H1 (cell line): ENCODE data around the gene COL4A1. TPM values are rescaled to one million over a fixed set of nuclear protein-coding genes. Genes with fewer than 3 reads are reported as not detected.

Experiments used
- GABPA ChIP-seq: IDR thresholded peaks from 2 replicates; pipeline ENCODE4 v1.6.1; 2011; ENCODE audit warnings: mild to moderate bottlenecking, low read length, moderate library complexity, borderline replicate concordance; ENCODE audit not compliant: insufficient read depth
- JUN ChIP-seq: IDR thresholded peaks from 2 replicates; pipeline ENCODE4 v1.6.1; 2011; ENCODE audit warnings: low read depth, mild to moderate bottlenecking, improper control_type of control experiment, low read length
- RBBP5 ChIP-seq: IDR thresholded peaks from 2 replicates; pipeline ENCODE4 v1.7.1; 2012; ENCODE audit warnings: low read depth, mild to moderate bottlenecking, inconsistent platforms, low read length, moderate library complexity, borderline replicate concordance
- SIX5 ChIP-seq: IDR thresholded peaks from 2 replicates; pipeline ENCODE4 v1.6.1; 2011; ENCODE audit warnings: mild to moderate bottlenecking, low read depth, low read length
- TAF7 ChIP-seq: optimal IDR thresholded peaks from 2 replicates; pipeline ENCODE3; 2011; ENCODE audit warnings: low read depth, mild to moderate bottlenecking, inconsistent platforms, low read length, moderate library complexity, borderline replicate concordance
- TEAD4 ChIP-seq: IDR thresholded peaks from 2 replicates; pipeline ENCODE4 v1.6.1; 2012; ENCODE audit warnings: low read depth, low read length, inconsistent platforms, mixed read lengths
- polyA plus RNA-seq, 7 experiments: library from polyadenylated mRNA; depleted of rRNA in 3 of 7; stranded (reverse) in 5 of 7; unstranded in 2 of 7; fragments of >200 nt in 5 of 7; fragments of 200-250 nt in 2 of 7; gene quantifications; 1 replicate in 5 of 7; 2 replicates in 1 of 7; 4 replicates in 1 of 7; pipeline versions ENCODE4 v1.2.1 to v1.2.3, GENCODE V29; 2011 to 2013; ENCODE audit warnings: missing spikeins in 2 of 7, mixed read lengths in 2 of 7
- total RNA-seq: library from RNA; stranded (reverse); fragmentation: NEBNext Ultra II Directional; extraction: Animal tissue kit (Norgen Biotek cat#: 25700); gene quantifications from 2 replicates; pipeline ENCODE4 v1.2.1, GENCODE V29; 2021

The COL4A1 gene
- total and polyA plus RNA-seq, 2 of the 8 experiments (the other 6 are each of a cell fraction or from before 2014, with no cell fraction given), result 30.7 to 82.0 TPM

- TF ChIP-seq GABPA (no peak), TEAD4 (no peak), RBBP5 (no peak), JUN (no peak), TAF7 (no peak), SIX5 (no peak)
- TF ChIP-seq, all 59 proteins: peak for 0
These were observed 74.2 kb downstream of the COL4A1 start (continued) for GRCh38 chr13:110232756-110233155.
